ENCODE results near the gene USP30. TPM values are rescaled to one million over a fixed set of nuclear protein-coding genes. Genes with fewer than 3 reads are reported as not detected.

The USP30 gene
- total RNA-seq, 6 experiments from 2014 or later, result 8.0 to 11.7 (median 10.4) TPM

GRCh38 chr12:109130297-109131153 is 78.1 kb downstream of the USP30 start:
- Mint-ChIP-seq H3K27me3 (ENCODE audit: insufficient read depth) (peaks cover 24% of the 10 kb centered on the region), H3K36me3 (ENCODE audit: low read depth) (no peaks in the 10 kb centered on the region), H3K4me3 (no peak overlapping the region), H3K27ac (no peak overlapping the region), H3K4me1 (ENCODE audit: low read depth) (no peaks in the 10 kb centered on the region), H3K9me3 (no peaks in the 10 kb centered on the region)
- no peak for TF ChIP-seq CTCF (IDR thresholded peaks at IDR 0.05)
- no peak for DNase-seq

- Mint-ChIP-seq H3K36me3 (ENCODE audit: low read depth) (no peaks in the 10 kb centered on the region), H3K4me1 (ENCODE audit: low read depth) (no peaks in the 10 kb centered on the region), H3K4me3 (no peak overlapping the region), H3K9me3 (no peaks in the 10 kb centered on the region; the same call in 1 of the 2 replicates), H3K27ac (no peak overlapping the region), H3K27me3 (ENCODE audit: insufficient read depth) (peaks cover 19% of the 10 kb centered on the region)
- DNase-seq, result no peak
- TF ChIP-seq CTCF (IDR thresholded peaks at IDR 0.05), result no peak
Observed at GRCh38 chr12:109131154-109132050, 79.0 kb downstream of the USP30 start.

GRCh38 chr12:109134186-109134917 is 82.0 kb downstream of the USP30 start:
- H3K27ac Mint-ChIP-seq, result no peak overlapping the region
- no peaks in the 10 kb centered on the region for H3K4me1 Mint-ChIP-seq (ENCODE audit: low read depth)
- peaks cover 18% of the 10 kb centered on the region for H3K27me3 Mint-ChIP-seq (ENCODE audit: insufficient read depth)
- H3K4me3 Mint-ChIP-seq, result no peak overlapping the region
- H3K36me3 Mint-ChIP-seq (ENCODE audit: low read depth), result no peaks in the 10 kb centered on the region
- TF ChIP-seq CTCF (IDR thresholded peaks at IDR 0.05), result peak; percentile 81
- peak; percentile 3 for DNase-seq
- no peaks in the 10 kb centered on the region; the same call in 1 of the 2 replicates for H3K9me3 Mint-ChIP-seq

GRCh38 chr12:109137055-109137454 is 84.7 kb downstream of the USP30 start:
- no peak overlapping the region for H3K4me3 Mint-ChIP-seq
- no peak for DNase-seq
- H3K36me3 Mint-ChIP-seq (ENCODE audit: low read depth), result no peaks in the 10 kb centered on the region
- H3K27me3 Mint-ChIP-seq (ENCODE audit: insufficient read depth), result peaks cover 22% of the 10 kb centered on the region
- no peak overlapping the region for H3K27ac Mint-ChIP-seq
- no peak for TF ChIP-seq CTCF (IDR thresholded peaks at IDR 0.05)
- no peaks in the 10 kb centered on the region for H3K4me1 Mint-ChIP-seq (ENCODE audit: low read depth)
- H3K9me3 Mint-ChIP-seq, result no peaks in the 10 kb centered on the region; the same call in 1 of the 2 replicates

Other genes with a start within 250 kb of the USP30 start
- gene SSH1, start 195.0 kb upstream of the USP30 start, total RNA-seq (2021; fragmentation: NEBNext Ultra II Directional; extraction: Animal tissue kit (Norgen Biotek cat#: 25700)), result 10 to 100 TPM; 75.8 to 96.2 (median 79.1) TPM
- not detected for gene DAO, start 172.5 kb upstream of the USP30 start, total RNA-seq (2021; fragmentation: NEBNext Ultra II Directional; extraction: Animal tissue kit (Norgen Biotek cat#: 25700))
- gene SVOP, start 31.5 kb upstream of the USP30 start, total RNA-seq (2021; fragmentation: NEBNext Ultra II Directional; extraction: Animal tissue kit (Norgen Biotek cat#: 25700)), result not detected
- 10 to 100 TPM; 12.3 to 17.1 (median 13.3) TPM for gene ALKBH2, start 40.9 kb downstream of the USP30 start, total RNA-seq (2021; fragmentation: NEBNext Ultra II Directional; extraction: Animal tissue kit (Norgen Biotek cat#: 25700))
- 10 to 100 TPM; 19.3 to 30.4 (median 21.8) TPM for gene UNG, start 45.0 kb downstream of the USP30 start, total RNA-seq (2021; fragmentation: NEBNext Ultra II Directional; extraction: Animal tissue kit (Norgen Biotek cat#: 25700))
- 1 to 10 TPM; 1.0 to 2.1 (median 1.3) TPM for gene ACACB, start 64.0 kb downstream of the USP30 start, total RNA-seq (2021; fragmentation: NEBNext Ultra II Directional; extraction: Animal tissue kit (Norgen Biotek cat#: 25700))

Data from HFFc6 (cell line).